NB4 (cell line): ENCODE data around the gene LRRC28.

Experiments used
- DNase-seq: peaks from one replicate; pipeline ENCODE4 v3.0.0; 2010; ENCODE audit warnings: low read depth
- H3K4me3 ChIP-seq: one replicate; pipeline ENCODE4 v1.5.1; 2011; ENCODE audit warnings: mild to moderate bottlenecking, low read depth, low read length, moderate library complexity
- MAX ChIP-seq: IDR thresholded peaks from 2 replicates; pipeline ENCODE4 v1.6.1; 2011; ENCODE audit warnings: low read depth, low read length
- MYC ChIP-seq: IDR thresholded peaks from 2 replicates; pipeline ENCODE4 v1.6.1; 2011; ENCODE audit warnings: low read depth, low read length
- POLR2A ChIP-seq: IDR thresholded peaks from 2 replicates; pipeline ENCODE4 v1.6.1; 2011; ENCODE audit warnings: mild to moderate bottlenecking; ENCODE audit not compliant: insufficient read length; ENCODE audit errors: extremely low read depth
- TF ChIP-seq, protein P1 (sequence below): IDR thresholded peaks from one replicate; pipeline ENCODE4 v1.5.1; 2012; ENCODE audit warnings: low read depth, low read length

Gene LRRC28

GRCh38 chr15:99250857-99251841 lies at the start of gene LRRC28:
Gene LRRC28 (plus strand): TSS chr15:99251481. CDS start chr15:99255958, 4,477 bp downstream.
- DNase-seq = peak; percentile 99
- TF ChIP-seq POLR2A = peak; percentile 98
- TF ChIP-seq, protein P1, sequence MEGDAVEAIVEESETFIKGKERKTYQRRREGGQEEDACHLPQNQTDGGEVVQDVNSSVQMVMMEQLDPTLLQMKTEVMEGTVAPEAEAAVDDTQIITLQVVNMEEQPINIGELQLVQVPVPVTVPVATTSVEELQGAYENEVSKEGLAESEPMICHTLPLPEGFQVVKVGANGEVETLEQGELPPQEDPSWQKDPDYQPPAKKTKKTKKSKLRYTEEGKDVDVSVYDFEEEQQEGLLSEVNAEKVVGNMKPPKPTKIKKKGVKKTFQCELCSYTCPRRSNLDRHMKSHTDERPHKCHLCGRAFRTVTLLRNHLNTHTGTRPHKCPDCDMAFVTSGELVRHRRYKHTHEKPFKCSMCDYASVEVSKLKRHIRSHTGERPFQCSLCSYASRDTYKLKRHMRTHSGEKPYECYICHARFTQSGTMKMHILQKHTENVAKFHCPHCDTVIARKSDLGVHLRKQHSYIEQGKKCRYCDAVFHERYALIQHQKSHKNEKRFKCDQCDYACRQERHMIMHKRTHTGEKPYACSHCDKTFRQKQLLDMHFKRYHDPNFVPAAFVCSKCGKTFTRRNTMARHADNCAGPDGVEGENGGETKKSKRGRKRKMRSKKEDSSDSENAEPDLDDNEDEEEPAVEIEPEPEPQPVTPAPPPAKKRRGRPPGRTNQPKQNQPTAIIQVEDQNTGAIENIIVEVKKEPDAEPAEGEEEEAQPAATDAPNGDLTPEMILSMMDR = no peak
- peak; percentile 79 for TF ChIP-seq MAX
- peak; percentile 69 for TF ChIP-seq MYC
- H3K4me3 ChIP-seq = peak within 1 kb of the TSS; percentile 87

DNA sequence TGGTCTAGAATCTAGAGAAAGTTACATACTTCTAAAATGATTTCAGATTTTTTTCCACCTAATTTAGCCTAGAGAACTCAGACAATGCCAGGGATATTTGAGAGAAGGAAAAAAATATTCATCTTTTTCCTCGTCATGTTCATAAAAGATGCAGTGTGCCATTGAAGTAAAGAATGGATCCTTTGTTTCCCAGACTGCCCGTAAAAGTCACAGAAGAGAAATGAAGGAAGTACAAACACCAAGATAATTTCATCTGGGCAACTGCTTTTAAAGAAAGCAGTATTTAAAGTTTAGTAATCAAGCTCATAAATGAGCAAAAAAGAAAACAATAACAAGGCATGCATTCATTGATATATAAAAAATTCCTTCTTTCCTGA lies 49.1 kb upstream of the LRRC28 start:
- no peak overlapping the region for H3K4me3 ChIP-seq
- no peak for TF ChIP-seq MAX
- no peak for TF ChIP-seq MYC
- no peak for TF ChIP-seq POLR2A
- TF ChIP-seq, protein P1 = no peak
- no peak for DNase-seq

DNA sequence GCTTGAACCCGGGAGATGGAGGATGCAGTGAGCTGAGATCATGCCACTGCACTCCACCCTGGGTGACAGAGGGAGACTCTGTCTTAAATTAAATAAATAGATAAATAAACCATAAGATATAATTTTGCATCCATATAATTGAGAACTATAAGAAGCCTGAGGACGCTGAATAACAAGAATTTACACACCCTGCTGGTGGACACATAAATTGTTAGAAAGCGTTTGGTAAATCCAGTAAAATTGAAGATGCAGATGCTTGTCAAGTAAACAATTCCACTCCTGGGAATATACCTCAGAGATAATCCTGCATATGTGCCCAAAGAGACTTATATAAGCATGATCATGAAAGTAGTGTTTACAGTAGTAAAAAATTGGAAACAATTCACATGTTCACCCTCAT lies 43.6 kb upstream of the LRRC28 start:
- no peak overlapping the region for H3K4me3 ChIP-seq
- TF ChIP-seq MYC (no peak), MAX (no peak), POLR2A (no peak)
- TF ChIP-seq, protein P1 = no peak
- DNase-seq = no peak

DNA sequence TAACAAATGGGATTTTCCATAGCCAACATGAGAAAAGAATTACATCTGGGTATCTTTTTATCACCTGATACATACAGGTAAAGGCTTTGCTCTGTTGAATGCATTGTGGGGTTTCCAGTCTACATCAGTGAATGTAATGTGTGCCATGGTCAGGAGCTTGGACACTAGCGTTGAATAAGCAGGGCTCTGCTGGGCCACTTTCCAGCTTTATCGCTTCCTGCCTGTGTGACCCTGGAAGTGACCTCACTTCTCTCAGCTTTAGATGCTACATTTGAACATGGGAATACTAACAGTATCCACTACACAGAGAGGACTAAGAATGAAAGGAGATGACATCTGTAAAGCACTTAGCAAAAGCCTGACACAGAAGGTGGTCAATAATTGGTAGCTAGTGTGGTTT lies 42.0 kb upstream of the LRRC28 start:
- DNase-seq = no peak
- no peak overlapping the region for H3K4me3 ChIP-seq
- TF ChIP-seq MYC (no peak), MAX (no peak), POLR2A (no peak)
- TF ChIP-seq, protein P1 = no peak

- no peak overlapping the region for H3K4me3 ChIP-seq
- DNase-seq = no peak
- no peak for TF ChIP-seq MAX
- TF ChIP-seq POLR2A = no peak
These were observed 40.9 kb upstream of the LRRC28 start for GRCh38 chr15:99210334-99210733.

- DNase-seq = no peak
- TF ChIP-seq POLR2A (no peak), MAX (no peak), MYC (no peak)
- TF ChIP-seq, protein P1 = no peak
- H3K4me3 ChIP-seq = no peak overlapping the region
These were observed 39.4 kb upstream of the LRRC28 start for GRCh38 chr15:99211926-99212325.
